Hematopoietic multipotent progenitor cell treated with erythropoietin and hydrocortisone succinate and interleukin-3 and kit ligand, for 17 days (in vitro differentiated cells): ENCODE data around the gene RPL13A.
A peak's percentile ranks its signal among the peaks of the same experiment; 100 is the strongest.
"Not testable (repeated sequence)": the region's sequence is repeated elsewhere in the genome, so short reads cannot be mapped to it uniquely, and the experiment has no call there.

Experiments
- DNase-seq: peaks from one replicate; pipeline ENCODE4 v3.0.0-alpha.2; 2015; ENCODE audit warnings: low spot score

RPL13A gene

GRCh38 chr19:49456326-49456725 lies 31.1 kb upstream of the RPL13A start:
- DNase-seq = no peak

- no peak for DNase-seq
Observed at GRCh38 chr19:49458567-49458903, 28.9 kb upstream of the RPL13A start.

GRCh38 chr19:49459388-49459787 lies 28.0 kb upstream of the RPL13A start:
- DNase-seq = no peak

GRCh38 chr19:49461130-49461529 lies 26.3 kb upstream of the RPL13A start:
- not testable (repeated sequence) for DNase-seq

- no peak for DNase-seq
Observed at GRCh38 chr19:49461656-49462055, 25.8 kb upstream of the RPL13A start.

- DNase-seq = no peak
Observed at GRCh38 chr19:49462492-49462891, 24.9 kb upstream of the RPL13A start.

GRCh38 chr19:49463960-49464740 lies 23.3 kb upstream of the RPL13A start:
- no peak for DNase-seq

GRCh38 chr19:49465371-49465770 lies 22.0 kb upstream of the RPL13A start:
- DNase-seq = no peak

- no peak for DNase-seq
Observed at GRCh38 chr19:49468199-49468598, 19.2 kb upstream of the RPL13A start.

- DNase-seq = peak; percentile 30
Observed at GRCh38 chr19:49468746-49469447, 18.5 kb upstream of the RPL13A start.

- peak; percentile 28 for DNase-seq
Observed at GRCh38 chr19:49469828-49470614, 17.4 kb upstream of the RPL13A start.

- DNase-seq = no peak
Observed at GRCh38 chr19:49470615-49470978, 16.8 kb upstream of the RPL13A start.

- DNase-seq = no peak
Observed at GRCh38 chr19:49472936-49473335, 14.5 kb upstream of the RPL13A start.

- DNase-seq = not testable (repeated sequence)
Observed at GRCh38 chr19:49473501-49473867, 13.9 kb upstream of the RPL13A start.

- peak; percentile 91 for DNase-seq
Observed at GRCh38 chr19:49473868-49474541, 13.4 kb upstream of the RPL13A start, which contains the start of gene FLT3LG. Gene FLT3LG (plus strand): TSS chr19:49474215. CDS start chr19:49474640, 425 bp downstream.

GRCh38 chr19:49474542-49474924 lies 12.9 kb upstream of the RPL13A start:
- no peak for DNase-seq

- DNase-seq = no peak
Observed at GRCh38 chr19:49475191-49475917, 12.1 kb upstream of the RPL13A start.

GRCh38 chr19:49475995-49476880 lies 11.2 kb upstream of the RPL13A start:
- DNase-seq = peak; percentile 38

GRCh38 chr19:49479975-49480628 lies 7.3 kb upstream of the RPL13A start:
- no peak for DNase-seq
